Hematopoietic multipotent progenitor cell treated with erythropoietin and hydrocortisone succinate and interleukin-3 and kit ligand, for 4 days (in vitro differentiated cells): ENCODE results near the gene ZNF471.

Experiments used
- DNase-seq: peaks from one replicate; pipeline ENCODE4 v3.0.0-alpha.2; 2015

Gene ZNF471

GRCh38 chr19:56507446-56508289 is at the start of gene ZNF471:
Gene ZNF471, plus strand, starts transcription at chr19:56507855. Its CDS starts 3,717 bp downstream, at chr19:56511572.
- peak; percentile 98 for DNase-seq

DNA sequence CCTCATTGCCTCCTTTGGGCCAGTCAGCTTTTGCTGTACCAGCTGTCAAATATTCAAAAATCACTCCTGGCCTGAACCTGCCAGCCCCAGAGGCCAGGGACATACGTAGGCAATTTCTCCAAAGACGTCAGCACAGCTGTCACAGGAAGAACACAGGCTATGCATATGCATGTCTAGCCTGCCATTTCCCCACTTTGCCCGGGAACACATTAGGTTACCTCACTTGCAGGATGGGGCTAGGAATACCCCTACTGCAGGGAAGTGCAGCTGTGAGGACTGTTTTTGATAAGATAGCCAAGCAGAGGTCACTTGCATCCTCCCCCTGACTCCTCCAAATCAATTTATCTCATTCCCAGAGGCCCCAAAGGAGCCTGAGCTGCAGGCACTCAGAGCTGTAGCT is 33.3 kb upstream of the ZNF471 start:
- DNase-seq: no peak

DNA sequence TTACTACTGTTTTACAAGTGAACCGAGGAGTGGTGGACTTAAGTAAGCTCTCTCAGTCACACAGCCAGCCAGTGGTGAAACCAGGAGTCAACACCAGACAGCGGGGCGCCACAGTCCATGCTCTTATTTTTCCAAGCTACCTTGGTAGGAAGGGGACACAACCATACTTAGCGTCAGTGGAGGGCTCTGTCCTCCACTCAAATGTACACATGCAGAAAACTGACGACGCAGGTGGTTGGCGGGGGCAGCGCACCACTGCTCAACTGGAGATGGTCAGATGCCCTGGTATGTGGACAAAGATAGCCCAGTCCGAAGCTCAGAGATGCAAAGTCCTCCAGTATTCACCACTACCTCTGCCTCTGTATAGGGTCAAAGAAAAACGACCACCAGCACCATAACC is 31.6 kb upstream of the ZNF471 start:
- DNase-seq: no peak

DNA sequence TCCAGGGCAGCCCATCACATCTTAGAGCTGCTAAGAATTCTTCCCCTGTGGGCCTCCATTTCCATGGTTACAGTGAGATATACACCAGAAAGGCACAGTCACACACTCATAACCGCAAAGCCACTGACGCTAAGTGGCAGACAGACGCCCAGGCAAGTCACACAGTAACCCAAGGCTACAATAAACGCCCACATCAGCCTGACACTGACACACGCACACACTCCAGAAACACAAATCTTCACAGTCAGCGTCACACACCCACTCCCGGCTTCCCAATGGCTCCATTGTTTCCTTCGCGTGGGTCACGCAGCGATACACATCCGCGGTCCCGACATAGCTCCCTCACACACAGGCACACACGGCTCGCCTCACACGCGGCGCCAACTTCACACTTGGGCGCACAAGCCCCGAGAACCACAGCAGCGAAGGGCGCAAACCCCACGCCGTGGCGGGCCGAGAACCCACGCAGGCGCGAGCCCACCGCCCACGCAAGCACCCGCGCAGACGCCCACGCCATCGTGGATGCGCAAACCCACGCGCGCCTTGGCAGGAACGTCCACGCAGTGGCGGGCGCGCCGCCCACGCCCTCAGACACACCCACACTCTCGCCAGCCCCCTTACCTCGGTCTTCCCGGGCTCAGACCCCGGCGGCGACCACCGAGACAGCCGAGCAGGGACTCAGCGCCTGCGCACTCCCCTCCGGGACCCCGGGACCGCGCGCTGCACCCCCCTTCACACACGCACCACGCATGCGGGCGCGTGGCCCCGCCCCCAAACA is 30.8 kb upstream of the ZNF471 start, which contains the start of gene ZNF667:
TSS of gene ZNF667 (minus strand) at position 695 of the 778 bp plus-strand sequence. CDS start 14,975 bp downstream, outside the sequence.
- DNase-seq: peak; percentile 85

DNA sequence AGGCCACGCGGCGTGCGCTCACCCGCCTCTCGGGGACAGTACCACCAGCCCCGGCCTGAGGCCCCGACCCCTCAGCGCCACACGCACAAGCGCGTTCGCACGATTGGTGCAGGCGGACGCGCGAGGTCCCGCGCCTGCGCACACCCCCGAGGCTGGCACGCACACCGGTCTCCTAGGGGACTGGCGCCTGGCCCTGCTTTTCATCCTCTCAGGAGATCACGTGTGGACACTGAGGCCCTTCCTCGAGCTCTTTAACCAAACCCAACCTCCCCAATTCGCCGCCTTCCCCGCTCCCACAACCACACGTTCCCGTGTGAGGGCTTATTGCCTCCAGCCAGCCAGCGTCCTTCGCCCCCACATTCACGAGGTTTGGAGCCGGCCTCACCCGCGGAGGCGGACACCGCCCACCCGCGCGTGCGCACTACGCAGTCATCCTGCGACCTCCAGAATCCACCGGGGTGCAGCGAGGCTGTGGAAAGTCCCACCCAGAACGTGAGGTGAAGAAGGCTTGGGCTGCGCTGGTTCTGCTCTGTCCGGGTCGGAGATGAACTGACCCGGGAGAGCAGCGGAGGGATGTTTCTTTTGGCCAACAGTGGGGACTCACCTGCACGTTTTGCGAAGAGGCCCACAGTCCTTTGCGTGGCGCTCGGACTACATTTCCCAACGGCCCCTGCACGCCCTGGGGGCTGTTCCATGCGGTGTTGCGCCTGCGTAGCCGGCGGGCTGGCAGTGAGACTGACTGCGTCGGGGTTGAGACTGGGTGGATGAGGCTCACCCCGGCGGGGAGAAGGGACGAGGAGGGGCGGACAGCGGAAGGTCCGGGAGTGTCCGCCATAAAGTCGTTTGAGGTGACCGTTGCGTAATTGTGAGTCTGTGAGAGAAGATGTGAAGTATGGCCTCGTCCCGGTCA is 30.0 kb upstream of the ZNF471 start:
- peak; percentile 93 for DNase-seq

GRCh38 chr19:56491399-56491798 is 16.3 kb upstream of the ZNF471 start:
- DNase-seq: no peak

DNA sequence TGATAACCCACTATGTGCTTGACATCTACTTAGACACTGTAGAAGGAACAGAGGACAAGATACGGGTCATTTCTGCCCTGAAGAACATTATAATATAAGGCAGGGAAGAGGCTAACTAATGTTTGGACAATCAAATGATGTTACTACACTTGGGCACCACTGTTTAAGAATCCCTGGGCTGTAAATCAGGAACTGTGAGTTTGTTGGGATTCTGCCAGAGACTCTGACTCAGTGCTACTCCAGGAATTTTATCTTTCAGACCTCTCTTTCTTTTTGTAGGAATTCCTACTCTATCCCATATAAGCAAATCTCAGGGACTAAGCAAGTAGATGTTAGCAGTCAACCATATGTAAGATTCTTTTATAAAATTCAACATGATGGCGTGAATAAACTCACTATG is 3.1 kb upstream of the ZNF471 start:
- DNase-seq: no peak

DNA sequence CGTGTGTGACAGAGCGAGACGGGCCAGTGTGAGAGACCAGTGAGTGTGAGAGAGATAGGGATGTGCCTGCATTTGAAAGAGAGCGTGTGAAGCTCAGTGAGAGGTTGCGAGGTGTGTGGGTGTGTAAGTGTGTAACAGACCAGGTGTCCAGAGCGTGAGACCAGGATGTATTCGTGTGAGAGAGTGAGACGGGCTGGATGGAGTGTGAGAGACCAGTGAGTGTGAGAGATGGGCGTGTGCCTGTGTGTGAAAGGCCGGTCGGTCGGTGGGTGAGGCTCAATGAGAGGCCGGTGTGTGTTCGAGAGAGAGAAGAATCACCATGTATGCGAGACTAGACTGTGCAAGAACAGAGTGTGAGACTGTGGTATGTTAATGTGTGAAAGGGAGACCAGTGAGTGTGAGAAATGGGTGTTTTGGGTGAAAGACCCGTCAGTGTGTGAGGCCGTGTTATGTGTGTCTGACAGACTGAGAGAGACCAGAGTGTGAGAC is 679 bp downstream of the ZNF471 start:
- DNase-seq: peak; percentile 2

DNA sequence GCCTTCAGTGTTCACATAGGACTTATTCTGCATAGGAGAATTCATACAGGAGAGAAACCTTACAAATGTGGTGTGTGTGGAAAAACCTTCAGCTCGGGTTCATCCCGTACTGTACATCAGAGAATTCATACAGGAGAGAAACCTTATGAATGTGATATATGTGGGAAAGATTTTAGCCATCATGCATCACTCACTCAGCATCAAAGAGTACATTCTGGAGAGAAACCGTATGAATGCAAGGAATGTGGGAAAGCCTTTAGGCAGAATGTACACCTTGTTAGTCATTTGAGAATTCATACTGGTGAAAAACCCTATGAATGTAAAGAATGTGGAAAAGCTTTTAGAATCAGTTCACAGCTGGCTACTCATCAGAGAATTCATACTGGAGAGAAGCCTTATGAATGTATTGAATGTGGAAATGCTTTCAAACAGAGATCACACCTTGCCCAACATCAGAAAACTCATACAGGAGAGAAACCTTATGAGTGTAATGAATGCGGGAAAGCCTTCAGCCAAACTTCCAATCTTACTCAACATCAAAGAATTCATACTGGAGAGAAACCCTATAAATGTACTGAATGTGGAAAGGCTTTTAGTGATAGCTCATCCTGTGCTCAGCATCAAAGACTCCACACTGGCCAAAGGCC is 17.7 kb downstream of the ZNF471 start:
- DNase-seq: no peak

GRCh38 chr19:56537442-56537841 is 29.8 kb downstream of the ZNF471 start:
- DNase-seq: no peak

GRCh38 chr19:56538254-56538760 is 30.7 kb downstream of the ZNF471 start:
- peak; percentile 95 for DNase-seq

GRCh38 chr19:56538761-56539263 is 31.2 kb downstream of the ZNF471 start, which contains the start of gene ZFP28:
Gene ZFP28, plus strand, starts transcription at chr19:56538948. Its CDS starts 71 bp downstream, at chr19:56539019.
- DNase-seq: no peak

DNA sequence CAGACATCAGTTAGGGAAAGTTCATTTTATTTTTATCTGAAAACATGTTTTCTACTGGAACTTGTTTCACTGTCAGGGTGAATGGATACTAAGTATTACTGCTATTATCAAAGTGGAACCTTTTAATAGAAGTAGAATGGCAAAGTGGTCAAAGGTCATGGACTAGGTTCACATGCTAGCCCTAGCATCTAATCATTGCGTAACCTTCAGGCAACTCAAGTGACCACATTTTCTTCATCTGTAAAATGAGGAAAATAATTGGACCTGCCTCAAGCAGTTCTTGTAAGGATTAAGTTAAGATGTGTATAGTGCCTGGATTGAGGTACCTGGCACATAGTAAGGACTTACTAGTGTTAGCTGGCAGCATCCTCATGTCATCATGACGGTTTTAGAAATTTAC is 36.1 kb downstream of the ZNF471 start:
- DNase-seq: no peak

DNA sequence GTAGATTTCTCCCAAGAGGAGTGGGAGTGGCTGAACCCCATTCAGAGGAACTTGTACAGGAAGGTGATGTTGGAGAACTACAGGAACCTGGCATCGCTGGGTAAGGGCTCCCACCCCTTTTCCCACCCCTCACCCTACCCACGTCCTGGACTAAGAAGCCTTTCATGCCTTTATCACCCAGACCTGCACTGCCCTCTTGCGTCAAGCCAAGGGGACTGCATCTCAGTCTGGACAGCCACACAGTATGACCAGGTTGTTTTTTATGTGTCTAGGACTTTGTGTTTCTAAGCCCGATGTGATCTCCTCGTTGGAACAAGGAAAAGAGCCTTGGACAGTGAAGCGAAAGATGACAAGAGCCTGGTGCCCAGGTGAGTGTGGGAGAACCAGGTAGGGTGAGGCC is 39.9 kb downstream of the ZNF471 start:
- DNase-seq: no peak

GRCh38 chr19:56554272-56554869 is 46.7 kb downstream of the ZNF471 start:
- no peak for DNase-seq

GRCh38 chr19:56562766-56563165 is 55.1 kb downstream of the ZNF471 start:
- DNase-seq: no peak

- peak; percentile 69 for DNase-seq
These were observed 59.2 kb downstream of the ZNF471 start for GRCh38 chr19:56566904-56567273.

DNA sequence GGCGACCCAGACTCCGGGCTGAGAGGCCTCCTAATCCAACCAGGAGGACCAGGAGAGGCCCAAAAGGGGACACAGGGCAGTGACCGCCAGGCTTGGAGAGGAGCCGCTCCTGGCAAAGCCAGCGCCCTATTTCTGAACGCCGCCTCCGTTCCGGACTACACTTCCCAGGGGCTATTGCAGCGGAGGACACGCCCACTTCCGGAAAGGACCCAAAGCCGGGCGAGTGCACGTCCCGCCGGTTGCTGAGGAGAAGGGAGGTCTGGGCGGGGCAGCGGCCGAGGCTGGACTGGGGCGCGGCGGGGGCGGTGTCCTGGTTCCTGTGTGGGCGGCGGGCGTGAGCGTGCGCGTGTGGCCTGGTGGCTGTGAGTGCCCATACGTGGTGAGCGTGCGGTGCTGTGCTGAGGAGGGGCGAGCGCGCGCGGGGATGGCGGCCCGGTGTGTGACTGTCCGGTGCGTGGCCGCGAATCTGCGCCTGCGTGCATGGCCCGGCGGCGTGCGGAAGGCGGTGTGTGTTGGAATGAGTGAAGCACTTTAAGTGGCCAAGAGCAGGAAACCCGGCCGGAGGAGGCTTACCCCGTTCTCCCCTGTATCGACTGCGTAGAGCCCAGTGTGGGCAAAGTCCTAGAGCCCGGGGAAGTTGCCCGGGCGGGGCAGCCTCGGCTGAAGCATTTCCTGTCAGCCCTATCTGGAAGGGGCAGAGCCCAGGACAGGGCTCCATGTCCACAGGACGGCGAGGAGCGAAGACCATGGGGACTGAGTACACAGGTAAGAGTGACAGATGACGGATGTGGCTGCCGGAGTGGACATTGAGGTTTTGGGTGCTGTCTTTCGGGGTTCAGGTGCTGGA is 59.8 kb downstream of the ZNF471 start, which contains the start of gene ZNF470:
TSS of gene ZNF470 (plus strand) at position 195 of the 847 bp plus-strand sequence. CDS start 2,844 bp downstream, outside the sequence.
- DNase-seq: peak; percentile 98

GRCh38 chr19:56572589-56572988 is 64.9 kb downstream of the ZNF471 start:
- no peak for DNase-seq

- DNase-seq: no peak
These were observed 66.3 kb downstream of the ZNF471 start for GRCh38 chr19:56573914-56574313.
